ENCODE measurements around the gene CLMN.
"Not testable (repeated sequence)": the region's sequence is repeated elsewhere in the genome, so short reads cannot be mapped to it uniquely, and the experiment has no call there.

The CLMN gene

DNA sequence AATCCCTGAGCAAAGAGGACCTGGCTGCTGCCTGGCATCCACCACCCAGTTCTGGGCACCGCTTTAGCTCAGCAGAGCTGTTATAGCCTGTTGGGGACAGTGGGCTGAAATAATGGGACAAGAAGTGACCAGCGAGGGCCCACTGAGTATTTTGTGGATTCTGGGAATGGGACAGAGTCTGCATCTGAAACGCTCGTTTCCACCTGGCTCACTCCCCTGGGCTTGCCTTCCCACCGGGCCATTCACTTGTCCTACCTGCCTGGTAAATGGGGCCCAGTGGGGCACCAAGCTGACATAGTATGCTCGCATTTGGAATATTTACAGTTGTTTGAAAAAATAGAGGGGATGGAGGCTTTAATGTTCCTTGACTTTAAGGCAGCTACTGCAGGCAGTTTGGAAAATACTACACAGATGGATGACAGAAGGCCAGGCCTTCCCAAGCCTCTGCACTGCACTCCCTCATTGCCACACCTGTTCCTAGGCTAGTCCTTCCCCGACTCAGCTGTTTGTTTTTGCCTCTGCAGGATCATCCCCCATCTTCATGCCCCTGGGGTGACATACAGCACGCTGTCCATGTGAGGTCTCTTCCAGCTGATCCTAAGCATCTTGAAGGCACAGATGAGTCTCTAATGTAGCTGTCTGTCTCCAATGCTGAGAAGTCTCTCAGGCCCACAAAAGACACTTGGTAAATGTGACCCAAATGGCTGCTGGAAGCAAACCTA, 101.1 kb downstream of the CLMN start:
- no peak for DNase-seq (ENCODE audit: low spot score)

DNA sequence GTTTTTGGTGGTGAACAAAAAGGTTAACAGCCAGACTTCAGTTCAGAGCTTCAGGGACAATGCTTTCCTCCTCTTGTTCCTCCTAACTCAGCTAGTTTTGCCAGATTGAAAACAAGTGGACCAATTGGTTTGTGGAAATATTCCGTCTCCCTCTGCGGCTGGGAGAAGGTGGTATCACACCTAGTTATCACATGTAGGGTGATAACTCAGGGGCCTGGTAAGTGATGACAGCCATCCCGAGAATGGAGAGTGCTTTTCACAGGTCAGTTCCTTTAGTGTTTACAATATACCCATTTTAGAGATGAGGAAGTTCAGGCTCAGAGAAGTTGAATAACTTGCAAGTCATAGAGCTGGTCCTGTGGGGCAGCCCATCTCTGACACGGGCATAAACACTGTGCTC, 101.7 kb downstream of the CLMN start:
- DNase-seq (ENCODE audit: low spot score) = no peak

DNA sequence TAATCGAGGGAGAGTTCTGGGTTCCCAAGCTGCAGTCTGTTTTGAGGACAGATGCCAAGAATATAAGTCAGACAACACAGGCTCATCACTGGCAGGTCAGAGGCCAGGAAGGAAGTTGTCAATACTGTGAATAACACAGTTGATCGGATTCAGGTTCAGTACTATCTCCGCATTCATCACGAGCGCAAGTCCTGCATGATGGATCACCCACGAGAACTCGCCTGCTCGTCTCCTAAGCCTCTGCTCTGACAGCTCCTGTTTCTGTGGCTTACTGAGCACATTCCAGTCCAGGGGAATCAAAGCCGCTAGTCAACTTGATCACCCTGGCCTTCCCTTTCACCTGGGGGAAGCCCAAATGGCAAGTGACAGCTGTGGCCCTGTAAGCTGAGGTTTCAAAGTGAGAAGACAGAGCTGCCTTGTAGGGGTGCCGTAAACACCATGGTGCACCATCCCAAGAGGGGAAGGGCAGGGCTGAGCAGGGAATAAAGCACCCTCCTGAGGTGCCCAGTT, 102.3 kb downstream of the CLMN start:
- no peak for DNase-seq (ENCODE audit: low spot score)

DNA sequence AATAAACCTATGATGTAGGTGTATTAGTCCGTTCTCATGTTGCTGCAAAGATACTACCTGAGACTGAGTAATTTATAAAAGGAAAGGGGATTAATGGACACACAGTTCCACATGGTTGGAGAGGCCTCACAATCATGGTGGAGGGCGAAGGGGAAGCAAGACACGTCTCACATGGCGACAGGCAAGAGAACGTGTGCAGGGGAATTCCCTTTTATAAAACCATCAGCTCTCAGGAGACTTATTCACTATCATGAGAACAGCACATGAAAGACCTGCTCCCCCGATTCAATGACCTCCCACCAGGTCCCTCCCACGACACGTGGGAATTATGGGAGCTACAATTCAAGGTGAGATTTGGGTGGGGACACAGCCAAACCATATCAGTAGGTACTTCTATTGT, 103.7 kb downstream of the CLMN start:
- no peak for DNase-seq (ENCODE audit: low spot score)

DNA sequence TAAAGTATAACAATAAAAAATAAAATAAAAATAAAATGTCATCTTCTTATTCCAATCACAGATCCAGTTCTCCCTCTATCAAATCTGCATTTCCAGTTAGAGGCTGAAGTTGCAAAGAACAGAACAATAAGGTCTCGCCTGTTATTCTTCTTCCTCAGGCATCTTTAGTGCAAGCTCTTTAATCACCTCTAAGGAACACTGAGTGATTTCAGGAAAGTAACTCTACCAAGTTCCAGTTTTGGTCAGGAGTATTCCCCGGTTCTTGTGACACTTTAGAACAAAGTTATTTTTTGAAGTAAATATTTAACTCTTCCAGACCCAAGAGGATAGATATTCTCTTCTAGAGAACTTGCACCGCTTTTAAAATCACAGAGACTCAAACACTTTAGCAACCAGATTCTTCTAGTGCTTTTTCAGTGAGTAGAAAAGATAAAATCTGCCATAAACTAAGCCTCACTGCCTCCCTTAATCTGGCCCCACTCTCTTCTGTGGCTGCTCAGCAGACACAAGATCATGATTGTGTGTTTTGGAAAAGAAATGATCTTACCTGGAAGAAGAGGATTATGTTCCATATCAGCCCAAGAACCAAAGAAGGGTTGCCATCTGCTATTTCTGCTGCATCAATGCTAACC, 104.5 kb downstream of the CLMN start:
- no peak for DNase-seq (ENCODE audit: low spot score)

DNA sequence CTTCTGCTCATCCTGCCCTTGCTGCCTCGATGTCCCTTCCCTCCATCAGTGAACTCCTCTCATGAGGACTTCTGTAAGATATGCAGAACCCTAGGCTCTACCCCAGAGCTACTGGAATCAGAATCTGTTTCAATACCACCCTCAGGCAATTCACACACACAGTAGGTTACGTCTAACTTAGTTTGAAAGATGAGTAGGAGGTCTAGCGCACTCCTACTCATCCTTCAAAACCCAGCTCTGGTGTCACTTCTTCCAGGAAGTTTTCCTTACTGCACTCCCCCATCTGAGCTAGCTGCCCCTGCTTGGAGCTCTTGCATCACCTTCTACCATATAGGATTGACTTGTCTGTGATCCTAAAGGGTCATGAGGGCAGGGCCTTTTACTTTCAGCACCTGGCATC, 105.9 kb downstream of the CLMN start:
- DNase-seq (ENCODE audit: low spot score) = no peak

DNA sequence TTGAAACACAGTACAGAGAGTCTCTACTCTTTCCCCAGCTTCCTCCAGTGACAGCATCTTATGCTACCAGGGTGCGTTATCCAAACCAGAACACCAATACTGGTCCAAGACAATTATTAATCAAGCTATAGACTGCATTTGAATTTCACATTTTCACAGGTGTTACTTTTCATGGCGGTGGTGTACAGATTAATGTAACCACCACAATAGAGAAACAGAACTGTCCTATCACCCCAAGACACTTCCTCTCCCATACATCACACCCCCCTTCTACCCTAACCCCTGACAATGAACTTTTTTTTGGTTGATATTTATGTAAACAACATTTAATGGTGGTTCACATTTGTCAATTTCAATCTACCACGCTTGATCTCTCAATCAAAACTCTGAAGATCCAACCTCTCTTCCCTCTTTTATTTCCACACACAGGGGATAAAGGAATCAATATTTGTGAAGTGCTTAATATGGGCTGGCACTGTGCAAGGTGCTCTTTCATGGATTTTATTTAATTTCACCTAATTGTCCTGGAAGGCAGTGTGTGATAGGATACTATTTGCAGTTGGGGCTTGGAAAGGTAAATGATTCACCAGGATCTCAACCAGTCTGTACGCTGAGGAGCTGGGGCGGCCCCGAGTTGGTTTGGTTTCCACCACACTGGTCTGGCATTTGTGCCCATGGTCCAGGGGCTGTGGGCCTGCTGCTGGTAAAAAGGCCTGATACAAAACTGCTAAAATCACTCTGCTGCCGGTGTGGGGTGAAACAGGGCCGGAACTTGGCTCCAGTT, 107.8 kb downstream of the CLMN start:
- no peak for DNase-seq (ENCODE audit: low spot score)

DNA sequence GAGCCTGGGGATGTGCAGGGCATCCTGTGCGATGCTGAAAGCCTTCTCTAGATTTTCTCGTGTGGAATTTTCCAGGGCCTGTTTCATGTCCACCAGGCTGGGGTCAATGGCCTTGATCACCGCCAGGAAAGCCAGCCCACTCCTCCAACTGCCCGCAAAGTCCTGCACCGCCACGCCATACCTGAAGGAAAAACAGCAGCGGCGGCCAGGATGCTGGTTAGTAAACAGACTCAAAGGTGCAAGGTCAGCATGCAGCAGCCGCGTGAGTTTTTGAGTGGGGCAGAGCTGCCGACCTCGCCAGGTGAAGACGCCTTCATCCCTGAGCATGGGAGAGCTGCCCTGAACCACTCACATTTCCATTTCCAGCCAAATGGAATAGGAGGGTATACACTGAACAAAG, 109.0 kb downstream of the CLMN start:
- no peak for DNase-seq (ENCODE audit: low spot score)

DNA sequence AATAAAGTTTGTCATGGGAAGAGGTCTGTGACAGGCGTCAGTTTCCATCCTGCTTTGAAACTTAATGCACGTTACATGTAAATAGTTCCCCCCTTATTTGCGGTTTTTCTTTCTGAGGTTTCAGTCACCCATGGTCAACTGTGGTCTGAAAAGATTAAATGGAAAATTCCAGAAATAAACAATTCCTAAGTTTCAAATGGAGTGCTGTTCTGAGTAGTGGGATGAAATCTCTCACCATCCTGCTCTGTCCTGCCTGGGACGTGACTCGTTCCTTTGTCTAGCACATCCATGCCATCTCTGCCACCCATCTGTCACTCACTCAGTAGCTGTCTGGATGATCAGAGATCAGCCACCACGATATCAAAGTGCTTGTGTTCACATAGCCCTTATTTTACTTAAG, 111.1 kb downstream of the CLMN start:
- no peak for DNase-seq (ENCODE audit: low spot score)

DNA sequence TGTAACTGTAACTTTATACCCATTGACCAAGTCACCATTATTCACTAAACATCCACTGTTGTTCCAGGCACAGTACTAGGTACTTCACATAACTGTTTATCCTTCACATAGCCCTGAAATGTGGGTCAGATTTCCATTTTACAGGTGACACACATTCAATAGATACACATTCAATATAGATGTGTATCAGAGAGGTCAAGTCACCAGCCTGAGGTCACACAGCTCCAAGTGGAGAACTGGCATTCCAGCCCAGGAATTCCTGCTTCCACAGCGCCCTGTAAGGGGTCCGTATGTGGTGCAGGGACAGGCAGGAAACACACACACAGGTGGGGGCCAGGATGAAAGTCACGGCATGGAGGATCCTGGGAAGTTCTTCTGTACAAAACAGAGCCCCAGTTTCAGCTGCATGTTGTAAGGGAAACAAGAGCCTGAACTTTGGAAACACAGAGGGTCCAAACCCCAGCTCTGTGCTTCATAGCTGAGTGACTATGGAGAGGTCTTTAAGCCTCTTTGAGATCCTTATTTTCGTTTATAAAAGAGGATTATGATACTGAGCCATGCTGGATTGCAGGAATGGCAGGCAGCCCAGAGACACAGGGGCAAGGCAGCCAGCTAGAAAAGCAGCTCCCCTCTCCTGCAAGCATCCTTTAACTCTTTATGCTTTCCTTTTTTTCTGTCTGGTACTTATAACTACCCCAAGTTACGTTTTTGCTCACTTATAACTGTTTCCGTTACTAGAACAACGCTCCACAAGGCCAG, 112.1 kb downstream of the CLMN start:
- DNase-seq (ENCODE audit: low spot score) = no peak

DNA sequence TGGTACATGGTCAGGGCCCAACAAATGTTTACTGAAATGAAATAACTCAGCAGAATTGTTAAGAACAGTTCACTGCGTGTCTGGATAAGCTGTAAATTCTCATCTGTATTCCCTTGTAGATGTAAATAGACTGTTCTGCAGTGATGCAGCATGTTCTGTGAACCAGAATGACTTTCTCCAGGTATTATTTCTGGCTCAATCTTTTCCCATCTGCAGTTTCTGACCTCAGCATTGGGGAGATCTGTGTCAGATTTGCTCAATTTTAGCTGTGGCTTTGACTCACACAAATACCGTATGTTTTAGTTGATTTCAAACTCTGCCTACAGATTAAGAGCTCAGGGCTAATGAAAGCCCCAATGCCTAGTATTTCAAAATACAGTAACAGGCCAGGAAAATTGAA, 113.2 kb downstream of the CLMN start:
- DNase-seq (ENCODE audit: low spot score) = no peak

DNA sequence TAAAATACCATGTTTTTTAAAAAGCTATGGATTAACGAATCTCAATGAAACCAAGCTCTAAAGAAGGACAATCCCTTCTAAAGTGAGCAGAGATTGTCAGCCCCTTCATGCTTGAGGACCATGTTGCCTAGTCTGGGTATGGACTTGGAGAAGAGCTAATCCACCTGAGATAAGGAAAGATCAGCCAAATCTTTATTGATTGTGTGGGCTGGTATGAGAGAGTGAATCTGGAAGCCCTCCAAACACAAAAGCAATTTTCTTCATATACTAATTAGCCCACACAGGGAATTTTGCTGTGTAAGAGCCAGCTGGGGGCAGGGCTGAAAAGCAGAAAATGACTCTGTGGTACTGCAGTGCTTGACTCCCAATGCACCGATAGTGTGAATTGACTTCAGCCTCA, 115.0 kb downstream of the CLMN start:
- DNase-seq (ENCODE audit: low spot score) = no peak

DNA sequence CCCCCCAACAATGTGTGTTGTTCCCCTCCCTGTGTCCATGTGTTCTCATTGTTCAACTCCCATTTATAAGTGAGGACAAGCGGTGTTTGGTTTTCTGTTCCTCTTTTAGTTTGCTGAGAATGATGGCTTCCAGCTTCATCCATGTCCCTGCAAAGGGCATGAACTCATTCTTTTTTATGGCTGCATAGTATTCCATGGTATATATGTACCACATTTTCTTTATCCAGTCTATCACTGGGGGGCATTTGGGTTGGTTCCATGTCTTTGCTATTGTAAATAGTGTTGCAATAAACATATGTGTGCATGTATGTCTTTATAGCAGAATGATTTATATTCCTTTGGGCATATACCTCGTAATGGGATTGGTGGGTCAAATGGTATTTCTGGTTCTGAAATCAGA, 118.0 kb downstream of the CLMN start:
- DNase-seq (ENCODE audit: low spot score) = not testable (repeated sequence)

DNA sequence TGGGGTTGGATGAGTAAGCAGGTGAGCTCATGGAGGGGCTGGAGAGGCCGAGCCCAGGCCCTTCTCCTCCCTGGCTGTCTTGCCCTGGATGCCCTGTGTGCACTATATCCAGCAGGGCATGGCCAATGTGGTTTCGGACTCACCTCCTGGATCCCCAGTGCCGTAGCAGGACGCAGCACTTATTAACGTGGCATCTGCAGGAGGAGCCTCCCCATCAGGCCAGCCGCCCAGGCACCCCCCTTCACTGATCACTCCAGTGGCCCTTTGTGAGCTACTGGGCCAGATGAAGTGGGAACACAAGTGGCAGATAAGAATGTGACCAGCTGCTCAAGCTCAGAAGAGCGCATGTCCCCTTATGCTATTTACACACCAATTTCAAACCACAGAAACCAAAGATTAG, 119.3 kb downstream of the CLMN start:
- no peak for DNase-seq (ENCODE audit: low spot score)

DNA sequence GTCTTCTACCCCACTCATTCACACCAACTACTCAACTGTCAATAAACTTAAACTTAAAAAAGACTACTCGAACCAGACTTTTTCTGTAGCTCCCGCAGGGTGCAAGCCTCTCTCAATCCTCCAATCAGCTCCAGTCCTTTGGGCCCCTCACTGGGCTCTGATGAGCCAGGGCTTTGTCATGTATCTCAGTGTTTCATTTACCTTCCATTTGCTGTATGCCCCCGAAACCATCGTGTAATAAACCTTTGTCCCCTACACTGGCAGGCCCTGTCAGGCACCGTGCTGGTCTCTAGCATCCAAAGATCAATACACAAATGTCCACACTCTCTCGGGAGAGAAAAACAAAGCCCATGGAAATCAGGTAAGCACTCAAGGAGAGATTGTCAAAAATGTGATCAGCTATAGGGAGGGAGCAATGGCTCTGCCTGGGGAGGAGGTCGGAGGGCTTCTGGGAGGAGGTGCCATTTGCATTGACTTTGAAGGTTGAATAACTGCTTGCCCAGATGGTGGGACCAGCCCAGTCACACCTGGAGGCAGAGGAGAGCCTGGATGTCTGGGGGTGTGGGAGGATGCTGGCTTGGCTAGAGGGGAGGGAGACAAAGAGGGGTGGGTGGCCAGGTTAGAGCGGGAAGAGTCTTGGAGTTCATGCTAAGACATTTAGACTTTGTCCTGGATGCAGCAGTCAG, 120.3 kb downstream of the CLMN start:
- DNase-seq (ENCODE audit: low spot score) = no peak

DNA sequence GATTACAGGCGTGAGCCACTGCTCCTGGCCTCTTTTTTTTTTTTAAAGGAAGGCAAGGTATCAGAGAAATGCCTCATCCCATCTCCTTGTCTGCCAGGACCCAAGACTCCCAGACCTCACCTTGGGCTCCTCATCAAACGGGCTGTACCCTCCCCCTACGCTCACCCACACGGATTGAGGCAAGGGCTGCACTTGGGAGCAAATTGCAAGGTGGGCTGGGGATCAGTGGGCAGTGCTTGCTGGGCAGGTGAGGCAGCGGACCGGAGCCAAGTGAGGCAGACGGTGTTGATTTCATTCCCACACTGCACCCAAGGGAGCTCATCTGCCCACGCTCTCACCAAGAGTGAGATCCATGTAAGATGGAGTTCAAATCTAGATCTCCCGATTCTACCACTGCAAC, 121.4 kb downstream of the CLMN start:
- DNase-seq (ENCODE audit: low spot score) = no peak

DNA sequence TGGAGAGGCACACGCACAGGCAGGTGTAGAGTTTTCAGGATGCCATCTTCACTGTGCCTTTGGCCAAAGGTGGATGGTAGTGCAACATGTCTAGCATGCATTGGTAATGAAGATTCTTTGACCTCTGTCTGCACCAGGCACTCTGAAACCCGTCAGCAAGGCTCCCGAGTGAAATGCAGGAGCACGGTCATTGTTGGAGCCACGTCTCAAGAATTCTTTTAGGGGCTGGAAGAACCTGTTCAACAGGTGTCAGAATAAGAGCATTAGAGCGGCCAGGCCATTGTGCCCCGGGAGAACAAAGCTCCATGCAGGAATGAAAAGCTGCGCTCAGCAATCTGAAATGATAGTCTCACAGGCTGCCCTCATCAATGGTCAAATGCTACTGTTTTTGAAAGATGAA, 122.2 kb downstream of the CLMN start:
- no peak for DNase-seq (ENCODE audit: low spot score)

DNA sequence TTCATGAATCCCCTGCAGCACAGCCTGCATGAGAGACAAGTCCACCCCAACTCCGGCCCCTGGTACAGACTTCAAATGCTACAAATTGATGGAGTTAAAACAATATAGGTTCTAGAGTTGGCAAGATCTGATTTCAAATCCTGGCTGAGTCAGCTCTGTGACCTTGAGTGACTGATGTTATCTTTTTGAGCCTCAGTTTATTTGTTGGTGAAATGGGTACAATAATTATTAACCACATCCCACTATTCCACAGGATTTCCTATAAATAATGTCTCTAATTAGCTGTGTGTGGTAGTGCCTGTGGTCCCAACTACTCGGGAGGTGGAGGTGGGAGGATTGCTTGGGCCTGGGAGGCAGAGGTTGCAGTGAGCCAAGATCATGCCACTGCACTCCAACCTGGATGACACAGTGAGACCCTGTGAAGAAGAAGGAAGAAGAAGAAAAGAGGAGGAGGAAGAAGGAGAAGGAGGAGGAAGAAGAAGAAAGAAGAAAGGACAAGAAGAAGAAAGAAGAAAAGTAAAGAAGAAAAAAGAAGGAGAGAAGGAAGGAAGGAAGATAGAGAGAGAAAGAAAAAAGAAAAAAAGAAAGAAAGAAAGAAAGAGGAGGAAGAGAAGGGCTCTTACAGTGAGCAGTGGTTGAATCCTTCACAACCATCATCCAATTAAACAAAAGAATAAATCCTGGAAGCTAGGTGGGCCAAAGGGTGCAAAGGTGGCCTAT, 122.7 kb downstream of the CLMN start:
- DNase-seq (ENCODE audit: low spot score) = no peak

DNA sequence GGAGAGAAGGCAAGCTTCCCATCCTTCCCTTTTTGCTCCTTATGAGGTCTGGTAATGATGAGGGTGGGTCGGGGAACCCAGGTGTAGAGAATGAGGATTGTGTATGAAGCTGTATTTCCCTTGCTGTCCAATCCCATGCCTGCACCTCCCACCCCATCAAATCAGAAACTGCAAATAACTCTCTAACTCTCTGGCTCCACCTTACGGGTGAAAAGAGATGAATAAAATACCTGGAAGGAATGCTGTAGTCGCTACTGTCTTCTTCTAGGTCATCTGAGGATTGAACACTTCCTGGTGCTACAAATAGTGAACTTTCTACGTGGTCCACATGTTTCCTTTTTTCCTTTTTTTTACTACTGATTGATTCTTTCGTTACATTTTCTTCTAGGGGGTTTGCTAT, 123.4 kb downstream of the CLMN start:
- peak; percentile 34 for DNase-seq (ENCODE audit: low spot score)

DNA sequence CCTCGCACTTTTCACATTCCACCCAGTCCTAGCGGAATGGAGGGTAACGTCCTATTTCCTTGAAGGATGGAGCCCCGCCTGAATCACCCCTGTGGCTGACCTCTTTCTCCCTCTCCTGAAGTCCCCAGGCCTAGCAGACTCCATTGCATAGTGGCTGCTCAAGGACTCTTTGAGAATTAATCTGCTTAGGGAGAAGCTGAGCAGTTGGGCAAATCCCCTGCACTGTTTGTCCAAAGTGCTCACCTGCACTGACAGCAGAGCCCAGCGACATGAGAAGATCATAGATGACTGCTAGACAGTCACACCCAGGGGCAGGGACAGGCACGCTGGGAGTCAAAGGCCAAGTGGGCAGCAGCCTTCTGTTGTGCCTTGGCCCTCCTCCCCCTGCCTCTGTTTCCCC, 124.7 kb downstream of the CLMN start:
- DNase-seq (ENCODE audit: low spot score) = no peak

DNA sequence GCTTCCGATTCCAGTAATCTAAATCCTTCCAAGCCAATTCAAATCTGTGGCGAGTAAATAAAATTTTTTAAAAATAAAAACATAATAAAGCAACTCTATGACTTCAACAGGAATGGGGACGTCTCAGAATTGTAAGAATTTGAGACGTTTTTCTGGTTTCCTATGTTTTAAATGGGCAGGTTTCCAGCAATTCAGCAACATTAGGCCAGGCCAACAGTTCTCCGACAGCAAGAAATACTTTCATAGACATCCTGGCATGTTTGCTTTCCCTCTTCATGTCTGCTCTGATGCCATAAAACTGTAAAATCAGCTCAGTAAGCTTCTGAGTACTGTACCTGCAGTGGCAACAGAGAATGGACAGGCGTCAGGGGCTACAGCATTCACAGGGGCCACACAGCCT, 126.6 kb downstream of the CLMN start:
- DNase-seq (ENCODE audit: low spot score) = no peak

Data from SW480 (cell line).